Fibroblast of lung (primary cell): Measurements from ENCODE around the gene ID3. TPM values are rescaled to one million over a fixed set of nuclear protein-coding genes. Genes with fewer than 3 reads are reported as not detected.

Experiments
- DNase-seq, 2 donors: peaks; one replicate each; pipeline versions ENCODE4 v3.0.0 to v3.0.0-alpha.2; 2010; ENCODE audit warnings: low read depth in 2 of 2
- H2AFZ ChIP-seq: 2 replicates; pipeline ENCODE4 v1.5.1; 2012; ENCODE audit warnings: low read length, control low read depth, inconsistent platforms
- H3K27ac ChIP-seq: 2 replicates; pipeline ENCODE4 v1.5.1; 2011; ENCODE audit warnings: low read length, control low read depth; ENCODE audit not compliant: insufficient read depth
- H3K27me3 ChIP-seq: 2 replicates; pipeline ENCODE4 v1.5.1; 2011; ENCODE audit warnings: mild to moderate bottlenecking, low read length; ENCODE audit not compliant: control insufficient read depth, insufficient read depth
- H3K36me3 ChIP-seq: 2 replicates; pipeline ENCODE4 v1.5.1; 2011; ENCODE audit warnings: low read length; ENCODE audit not compliant: control insufficient read depth, insufficient read depth
- H3K4me1 ChIP-seq: 2 replicates; pipeline ENCODE4 v1.5.1; 2011; ENCODE audit warnings: low read length; ENCODE audit not compliant: control insufficient read depth, insufficient read depth; ENCODE audit errors: extremely low read depth
- H3K4me2 ChIP-seq: 2 replicates; pipeline ENCODE4 v1.5.1; 2011; ENCODE audit warnings: low read length, control low read depth; ENCODE audit not compliant: insufficient read depth; ENCODE audit errors: extremely low read depth
- H3K4me3 ChIP-seq, 4 experiments: fragments of 200-600 bp in 1 of 4; sonication (generic) in 1 of 4; replicated peaks in 1 of 4; 2 replicates each; pipeline ENCODE4 v1.5.1; 2011 to 2016; ENCODE audit warnings: low read length in 4 of 4, low read depth in 3 of 4, mild to moderate bottlenecking in 3 of 4, control low read depth in 2 of 4, inconsistent platforms in 1 of 4, mixed read lengths in 1 of 4; ENCODE audit not compliant: insufficient read depth in 1 of 4; ENCODE audit errors: control extremely low read depth in 1 of 4
- H3K79me2 ChIP-seq: 2 replicates; pipeline ENCODE4 v1.5.1; 2012; ENCODE audit warnings: mild to moderate bottlenecking, low read length, inconsistent platforms; ENCODE audit not compliant: control insufficient read depth, insufficient read depth
- H3K9ac ChIP-seq: 2 replicates; pipeline ENCODE4 v1.5.1; 2011; ENCODE audit warnings: mild to moderate bottlenecking, low read length, control low read depth; ENCODE audit not compliant: insufficient read depth
- H3K9me3 ChIP-seq: 2 replicates; pipeline ENCODE4 v1.5.1; 2012; ENCODE audit warnings: low read depth, low read length; ENCODE audit not compliant: control insufficient read depth, insufficient read depth
- H4K20me1 ChIP-seq: 2 replicates; pipeline ENCODE4 v1.5.1; 2011; ENCODE audit warnings: low read length; ENCODE audit not compliant: control insufficient read depth, insufficient read depth; ENCODE audit errors: extremely low read depth
- EZH2 ChIP-seq: IDR thresholded peaks from 2 replicates; pipeline ENCODE4 v1.5.1; 2012; ENCODE audit warnings: low read length, control low read depth, mild to moderate bottlenecking; ENCODE audit errors: missing control alignments
- polyA plus RNA-seq, 2 donors: library from polyadenylated mRNA; depleted of rRNA in 1 of 2; stranded (reverse) in 1 of 2; unstranded in 1 of 2; fragments of >200 nt; gene quantifications; 2 replicates each; pipeline ENCODE4 v1.2.1, GENCODE V29; 2011 to 2012; ENCODE audit warnings: missing spikeins in 1 of 2
- total RNA-seq: library from RNA; depleted of rRNA; stranded (reverse); fragments of >200 nt; gene quantifications from 2 replicates; pipeline ENCODE4 v1.2.1, GENCODE V29; 2014
- TF ChIP-seq, protein P1 (sequence below), 2 donors: IDR thresholded peaks in 1 of 2; conservative IDR thresholded peaks in 1 of 2; 1 replicate in 1 of 2; 2 replicates in 1 of 2; pipeline ENCODE4 v1.5.1; 2011 to 2012; ENCODE audit warnings: low read length in 2 of 2, control low read depth in 1 of 2, inconsistent platforms in 1 of 2, low read depth in 1 of 2, mild to moderate bottlenecking in 1 of 2

ID3 gene
- total and polyA plus RNA-seq, 2 donors (not counting 1 experiment from before 2014, with no cell fraction given): 9.9 to 23.0 TPM

DNA sequence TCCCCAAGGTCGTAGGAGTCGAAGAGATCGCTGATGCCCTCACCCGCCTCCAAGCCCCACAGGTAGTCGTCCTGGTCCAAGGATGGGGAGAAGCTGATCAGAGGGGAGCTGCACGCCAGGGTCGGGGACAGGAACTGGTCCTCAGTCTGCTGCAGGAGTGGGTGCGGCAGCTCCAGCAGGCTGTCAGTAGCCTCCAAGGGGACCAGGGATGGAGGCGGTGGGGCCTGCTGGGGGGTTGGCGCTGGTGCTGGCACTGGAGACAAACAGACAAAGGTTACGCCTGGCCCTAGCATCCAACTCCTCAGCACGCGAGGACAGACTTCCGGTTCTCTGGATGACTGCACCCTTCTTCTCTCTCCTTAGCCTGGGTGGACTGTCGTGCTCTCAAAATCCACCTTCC, 49.4 kb downstream of the ID3 start:
- H2AFZ ChIP-seq: no peak overlapping the region
- H3K4me2 ChIP-seq: no peak overlapping the region
- H3K9me3 ChIP-seq: no peaks in the 10 kb centered on the region
- no peak overlapping the region for H3K27ac ChIP-seq
- no peak overlapping the region for H3K9ac ChIP-seq
- no peak overlapping the region for H3K4me3 ChIP-seq
- H3K36me3 ChIP-seq: no peaks in the 10 kb centered on the region
- no peak for DNase-seq
- TF ChIP-seq EZH2: no peak
- TF ChIP-seq, protein P1, sequence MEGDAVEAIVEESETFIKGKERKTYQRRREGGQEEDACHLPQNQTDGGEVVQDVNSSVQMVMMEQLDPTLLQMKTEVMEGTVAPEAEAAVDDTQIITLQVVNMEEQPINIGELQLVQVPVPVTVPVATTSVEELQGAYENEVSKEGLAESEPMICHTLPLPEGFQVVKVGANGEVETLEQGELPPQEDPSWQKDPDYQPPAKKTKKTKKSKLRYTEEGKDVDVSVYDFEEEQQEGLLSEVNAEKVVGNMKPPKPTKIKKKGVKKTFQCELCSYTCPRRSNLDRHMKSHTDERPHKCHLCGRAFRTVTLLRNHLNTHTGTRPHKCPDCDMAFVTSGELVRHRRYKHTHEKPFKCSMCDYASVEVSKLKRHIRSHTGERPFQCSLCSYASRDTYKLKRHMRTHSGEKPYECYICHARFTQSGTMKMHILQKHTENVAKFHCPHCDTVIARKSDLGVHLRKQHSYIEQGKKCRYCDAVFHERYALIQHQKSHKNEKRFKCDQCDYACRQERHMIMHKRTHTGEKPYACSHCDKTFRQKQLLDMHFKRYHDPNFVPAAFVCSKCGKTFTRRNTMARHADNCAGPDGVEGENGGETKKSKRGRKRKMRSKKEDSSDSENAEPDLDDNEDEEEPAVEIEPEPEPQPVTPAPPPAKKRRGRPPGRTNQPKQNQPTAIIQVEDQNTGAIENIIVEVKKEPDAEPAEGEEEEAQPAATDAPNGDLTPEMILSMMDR (conservative IDR thresholded peaks at IDR 0.05 in 1 of 2, IDR thresholded peaks at IDR 0.05 in 1 of 2; ENCODE audit: low read depth in 1 of 2, low read length in 2 of 2): no peak
- no peaks in the 10 kb centered on the region for H3K4me1 ChIP-seq
- H3K79me2 ChIP-seq: no peaks in the 10 kb centered on the region
- H4K20me1 ChIP-seq: no peaks in the 10 kb centered on the region
- no peaks in the 10 kb centered on the region for H3K27me3 ChIP-seq

Other genes starting within 250 kb of the ID3 start
- gene HNRNPR, start 215.2 kb downstream of the ID3 start, total RNA-seq: 59.1 and 62.1 TPM in 2 replicates
- gene HNRNPR, start 215.2 kb downstream of the ID3 start, polyA plus RNA-seq: 141 and 186 TPM in 2 replicates
- 31.5 and 32.6 TPM in 2 replicates for gene ZNF436, start 189.7 kb downstream of the ID3 start, total RNA-seq
- 10.7 and 11.9 TPM in 2 replicates for gene ZNF436, start 189.7 kb downstream of the ID3 start, polyA plus RNA-seq
- 37.5 and 44.6 TPM in 2 replicates for gene TCEA3, start 134.8 kb downstream of the ID3 start, total RNA-seq
- gene TCEA3, start 134.8 kb downstream of the ID3 start, polyA plus RNA-seq: 11.9 and 12.3 TPM in 2 replicates
- 73.2 and 79.1 TPM in 2 replicates for gene ASAP3, start 75.3 kb downstream of the ID3 start, total RNA-seq
- 14.2 and 19.9 TPM in 2 replicates for gene ASAP3, start 75.3 kb downstream of the ID3 start, polyA plus RNA-seq
- 0.17 TPM in 1 of 2 replicates, not detected in the other for gene E2F2, start 28.3 kb downstream of the ID3 start, total RNA-seq
- 0.26 and 0.85 TPM in 2 replicates for gene E2F2, start 28.3 kb downstream of the ID3 start, polyA plus RNA-seq
- gene RPL11, start 132.3 kb upstream of the ID3 start, total RNA-seq: 1,214 and 1,412 TPM in 2 replicates
- gene RPL11, start 132.3 kb upstream of the ID3 start, polyA plus RNA-seq: 1,477 and 1,551 TPM in 2 replicates
- gene ELOA, start 184.0 kb upstream of the ID3 start, total RNA-seq: 15.9 and 19.3 TPM in 2 replicates
- gene ELOA, start 184.0 kb upstream of the ID3 start, polyA plus RNA-seq: 34.1 and 42.2 TPM in 2 replicates
- gene PITHD1, start 218.9 kb upstream of the ID3 start, total RNA-seq: 29.5 and 40.5 TPM in 2 replicates
- 47.7 and 58.6 TPM in 2 replicates for gene PITHD1, start 218.9 kb upstream of the ID3 start, polyA plus RNA-seq
- 27.5 and 29.2 TPM in 2 replicates for gene LYPLA2, start 231.6 kb upstream of the ID3 start, total RNA-seq
- gene LYPLA2, start 231.6 kb upstream of the ID3 start, polyA plus RNA-seq: 20.4 and 29.1 TPM in 2 replicates
- gene GALE, start 241.3 kb upstream of the ID3 start, total RNA-seq: 14.1 and 16.0 TPM in 2 replicates
- gene GALE, start 241.3 kb upstream of the ID3 start, polyA plus RNA-seq: 11.9 and 19.6 TPM in 2 replicates